HG02798 (cell line): ENCODE data around the gene GFY.
"Not testable (repeated sequence)": the region's sequence is repeated elsewhere in the genome, so short reads cannot be mapped to it uniquely, and the experiment has no call there.

Experiments used
- ATAC-seq: cut with Tn5 transposase; IDR thresholded peaks from one replicate; pipeline ENCODE4 v1.9.1; 2021; ENCODE audit warnings: mild to moderate bottlenecking; ENCODE audit not compliant: unreplicated experiment, poor library complexity

The GFY gene

GRCh38 chr19:49441210-49441959 is 16.2 kb downstream of the GFY start, which contains the start of gene SLC17A7:
Gene SLC17A7, minus strand, starts transcription at chr19:49441527. Its CDS starts 148 bp downstream, at chr19:49441379.
- no peak for ATAC-seq

GRCh38 chr19:49441960-49442350 is 16.8 kb downstream of the GFY start:
- no peak for ATAC-seq

GRCh38 chr19:49442354-49442753 is 17.2 kb downstream of the GFY start:
- ATAC-seq, result no peak

GRCh38 chr19:49442771-49443365 is 17.7 kb downstream of the GFY start:
- ATAC-seq, result no peak

GRCh38 chr19:49443366-49444099 is 18.3 kb downstream of the GFY start:
- peak; percentile 82 for ATAC-seq

GRCh38 chr19:49444100-49444700 is 19.0 kb downstream of the GFY start:
- ATAC-seq, result not testable (repeated sequence)

- no peak for ATAC-seq
Measured at GRCh38 chr19:49445997-49446396, 20.8 kb downstream of the GFY start.

GRCh38 chr19:49447485-49448431 is 22.6 kb downstream of the GFY start:
- no peak for ATAC-seq

DNA sequence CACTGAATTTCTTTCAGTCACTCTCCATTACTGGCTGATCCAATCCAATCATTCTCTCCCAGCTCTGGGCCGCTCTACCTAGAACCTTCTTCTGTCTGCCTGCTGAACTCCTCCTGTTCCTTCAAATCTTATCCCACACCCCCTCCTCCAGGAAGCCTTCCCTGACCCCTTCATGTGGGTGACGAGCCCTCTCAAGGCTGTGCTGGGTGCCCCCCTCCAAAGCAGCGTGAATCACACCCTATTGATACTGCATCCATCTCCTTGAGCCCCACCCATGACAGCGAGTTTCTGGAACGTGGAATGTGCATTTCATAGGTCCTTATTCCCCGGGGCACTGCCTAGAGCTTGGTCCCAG is 23.2 kb downstream of the GFY start:
- no peak for ATAC-seq

GRCh38 chr19:49450405-49450804 is 25.2 kb downstream of the GFY start:
- no peak for ATAC-seq

- ATAC-seq, result peak; percentile 65
Measured at GRCh38 chr19:49451430-49452181, 26.4 kb downstream of the GFY start, which contains the start of gene PIH1D1. Gene PIH1D1, minus strand, starts transcription at chr19:49451814. Its CDS starts 240 bp downstream, at chr19:49451574.

DNA sequence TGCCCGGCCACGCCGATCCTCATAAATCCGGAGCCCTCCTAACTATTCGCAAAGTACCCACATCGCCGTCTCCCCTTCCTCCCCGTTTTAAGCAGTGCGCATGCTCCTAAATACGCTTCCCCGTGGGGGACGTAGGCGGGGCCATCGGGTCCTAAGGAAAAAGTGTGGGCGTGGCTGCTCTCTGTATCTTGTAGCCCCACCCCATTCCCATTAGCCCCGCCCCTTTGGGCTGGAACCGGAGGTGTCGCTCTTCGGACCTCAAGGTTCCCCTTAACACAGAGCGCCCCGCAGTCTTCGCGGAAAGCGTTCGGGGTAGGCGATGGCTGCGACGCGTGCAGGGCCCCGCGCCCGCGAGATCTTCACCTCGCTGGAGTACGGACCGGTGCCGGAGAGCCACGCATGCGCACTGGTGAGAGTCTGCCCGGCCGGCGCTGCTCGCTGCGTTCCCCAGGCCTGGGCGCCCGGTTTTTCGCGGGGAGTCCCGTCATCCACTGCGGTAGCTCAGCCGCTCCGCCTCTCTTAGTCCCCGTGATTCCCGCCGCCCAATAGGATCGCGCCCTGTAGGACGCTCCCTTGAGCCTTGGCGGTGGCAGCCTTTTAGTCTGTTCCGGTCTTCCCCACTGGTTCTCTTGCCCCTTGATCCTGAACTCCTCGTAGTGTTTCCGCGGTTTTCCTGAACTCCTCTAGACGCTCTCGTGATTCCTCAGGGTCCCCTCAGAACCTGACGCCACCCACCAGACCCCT is 28.0 kb downstream of the GFY start, which contains the start of gene ALDH16A1:
Gene ALDH16A1 (plus strand): TSS at position 213 of the 744 bp plus-strand sequence. CDS start 107 bp downstream, at position 320.
- ATAC-seq, result peak; percentile 83

GRCh38 chr19:49453757-49454240 is 28.6 kb downstream of the GFY start:
- ATAC-seq, result no peak

- no peak for ATAC-seq
Measured at GRCh38 chr19:49455773-49456172, 30.6 kb downstream of the GFY start.

- no peak for ATAC-seq
Measured at GRCh38 chr19:49456326-49456725, 31.1 kb downstream of the GFY start.

- ATAC-seq, result no peak
Measured at GRCh38 chr19:49458567-49458903, 33.3 kb downstream of the GFY start.

- no peak for ATAC-seq
Measured at GRCh38 chr19:49459388-49459787, 34.2 kb downstream of the GFY start.

GRCh38 chr19:49461130-49461529 is 35.9 kb downstream of the GFY start:
- not testable (repeated sequence) for ATAC-seq
